GM19035 (cell line): ENCODE results near the gene TSHZ1.

Experiments used
- ATAC-seq: cut with Tn5 transposase; IDR thresholded peaks from one replicate; pipeline ENCODE4 v1.9.1; 2021; ENCODE audit not compliant: unreplicated experiment

The TSHZ1 gene

GRCh38 chr18:75338631-75339030 is 128.0 kb downstream of the TSHZ1 start:
- ATAC-seq: no peak
